Trophoblast cell (in vitro differentiated cells and primary cell): ENCODE results near the gene SNX6. TPM values are rescaled to one million over a fixed set of nuclear protein-coding genes. Genes with fewer than 3 reads are reported as not detected.

Experiments
- DNase-seq, 2 donors: peaks; one replicate each; pipeline ENCODE4 v3.0.0-alpha.2; 2016
- H2AFZ ChIP-seq: 2 replicates; pipeline ENCODE4 v1.6.1; 2013; ENCODE audit warnings: low read length, moderate library complexity, mild to moderate bottlenecking; ENCODE audit not compliant: insufficient read depth, poor library complexity
- H2AK5ac ChIP-seq: 2 replicates; pipeline ENCODE4 v1.6.1; 2013; ENCODE audit warnings: mild to moderate bottlenecking, low read length
- H2BK120ac ChIP-seq: 2 replicates; pipeline ENCODE4 v1.6.1; 2013; ENCODE audit warnings: low read length, mild to moderate bottlenecking, moderate library complexity; ENCODE audit not compliant: insufficient read depth, poor library complexity
- H2BK12ac ChIP-seq: 2 replicates; pipeline ENCODE4 v1.6.1; 2013; ENCODE audit warnings: mild to moderate bottlenecking, low read length, moderate library complexity
- H2BK5ac ChIP-seq: 2 replicates; pipeline ENCODE4 v1.6.1; 2013; ENCODE audit warnings: low read length, low read depth, moderate library complexity, mild to moderate bottlenecking; ENCODE audit not compliant: poor library complexity
- H3K14ac ChIP-seq: 2 replicates; pipeline ENCODE4 v1.6.1; 2013; ENCODE audit warnings: mild to moderate bottlenecking, low read length
- H3K18ac ChIP-seq: 2 replicates; pipeline ENCODE4 v1.6.1; 2013; ENCODE audit warnings: mild to moderate bottlenecking, low read length
- H3K23ac ChIP-seq: 2 replicates; pipeline ENCODE4 v1.6.1; 2013; ENCODE audit warnings: low read length
- H3K27ac ChIP-seq: 2 replicates; pipeline ENCODE4 v1.5.1; 2013; ENCODE audit warnings: low read depth, mild to moderate bottlenecking, inconsistent platforms, low read length, moderate library complexity
- H3K27me3 ChIP-seq: 2 replicates; pipeline ENCODE4 v1.6.1; 2013; ENCODE audit warnings: inconsistent platforms, mild to moderate bottlenecking, low read length, moderate library complexity; ENCODE audit not compliant: insufficient read depth
- H3K36me3 ChIP-seq, 2 experiments: 1 replicate in 1 of 2; 2 replicates in 1 of 2; pipeline ENCODE4 v1.6.1; 2013; ENCODE audit warnings: low read length in 2 of 2, mild to moderate bottlenecking in 2 of 2, moderate library complexity in 1 of 2; ENCODE audit not compliant: insufficient read depth in 2 of 2, control insufficient read depth in 1 of 2
- H3K4ac ChIP-seq: 2 replicates; pipeline ENCODE4 v1.6.1; 2013; ENCODE audit warnings: low read depth, mild to moderate bottlenecking, low read length, moderate library complexity
- H3K4me1 ChIP-seq, 2 experiments: 1 replicate in 1 of 2; 2 replicates in 1 of 2; pipeline ENCODE4 v1.6.1; 2013; ENCODE audit warnings: low read length in 2 of 2, mild to moderate bottlenecking in 2 of 2, moderate library complexity in 1 of 2; ENCODE audit not compliant: insufficient read depth in 2 of 2, control insufficient read depth in 1 of 2
- H3K4me2 ChIP-seq: 2 replicates; pipeline ENCODE4 v1.6.1; 2013; ENCODE audit warnings: inconsistent platforms, mild to moderate bottlenecking, low read length, moderate library complexity
- H3K4me3 ChIP-seq: 2 replicates; pipeline ENCODE4 v1.5.1; 2013; ENCODE audit warnings: mild to moderate bottlenecking, low read depth, low read length, inconsistent platforms
- H3K79me1 ChIP-seq: one replicate; pipeline ENCODE4 v1.6.1; 2013; ENCODE audit warnings: low read length
- H3K79me2 ChIP-seq: 2 replicates; pipeline ENCODE4 v1.6.1; 2013; ENCODE audit warnings: low read length, mild to moderate bottlenecking; ENCODE audit not compliant: control insufficient read depth, insufficient read depth, poor library complexity
- H3K9ac ChIP-seq: 2 replicates; pipeline ENCODE4 v1.6.1; 2013; ENCODE audit warnings: mild to moderate bottlenecking, low read length
- H3K9me3 ChIP-seq: 2 replicates; pipeline ENCODE4 v1.6.1; 2013; ENCODE audit warnings: low read depth, mild to moderate bottlenecking, control low read depth, inconsistent platforms, low read length; ENCODE audit not compliant: insufficient read depth
- H4K12ac ChIP-seq: 2 replicates; pipeline ENCODE4 v1.6.1; 2013; ENCODE audit warnings: low read depth, mild to moderate bottlenecking, low read length, moderate library complexity
- H4K8ac ChIP-seq: 2 replicates; pipeline ENCODE4 v1.6.1; 2013; ENCODE audit warnings: low read depth, mild to moderate bottlenecking, low read length, moderate library complexity
- H4K91ac ChIP-seq: one replicate; pipeline ENCODE4 v1.6.1; 2013; ENCODE audit warnings: low read depth, mild to moderate bottlenecking, low read length, moderate library complexity
- WGBS: extraction: QIAGEN DNeasy Blood & Tissue Kit; methylation state at CpG from one replicate; pipeline ENCODE4 v1.1.7; 2013; ENCODE audit warnings: missing lambda C conversion rate; ENCODE audit not compliant: insufficient read length, insufficient coverage; ENCODE audit errors: extremely low coverage; 5-methylcytosine and 5-hydroxymethylcytosine counted together
- polyA plus RNA-seq: library from polyadenylated mRNA; stranded (reverse); fragments of 200-250 nt; gene quantifications from 2 replicates; pipeline ENCODE4 v1.2.3, GENCODE V29; 2013

The SNX6 gene
- polyA plus RNA-seq: 69.9 and 73.3 TPM in 2 replicates

DNA sequence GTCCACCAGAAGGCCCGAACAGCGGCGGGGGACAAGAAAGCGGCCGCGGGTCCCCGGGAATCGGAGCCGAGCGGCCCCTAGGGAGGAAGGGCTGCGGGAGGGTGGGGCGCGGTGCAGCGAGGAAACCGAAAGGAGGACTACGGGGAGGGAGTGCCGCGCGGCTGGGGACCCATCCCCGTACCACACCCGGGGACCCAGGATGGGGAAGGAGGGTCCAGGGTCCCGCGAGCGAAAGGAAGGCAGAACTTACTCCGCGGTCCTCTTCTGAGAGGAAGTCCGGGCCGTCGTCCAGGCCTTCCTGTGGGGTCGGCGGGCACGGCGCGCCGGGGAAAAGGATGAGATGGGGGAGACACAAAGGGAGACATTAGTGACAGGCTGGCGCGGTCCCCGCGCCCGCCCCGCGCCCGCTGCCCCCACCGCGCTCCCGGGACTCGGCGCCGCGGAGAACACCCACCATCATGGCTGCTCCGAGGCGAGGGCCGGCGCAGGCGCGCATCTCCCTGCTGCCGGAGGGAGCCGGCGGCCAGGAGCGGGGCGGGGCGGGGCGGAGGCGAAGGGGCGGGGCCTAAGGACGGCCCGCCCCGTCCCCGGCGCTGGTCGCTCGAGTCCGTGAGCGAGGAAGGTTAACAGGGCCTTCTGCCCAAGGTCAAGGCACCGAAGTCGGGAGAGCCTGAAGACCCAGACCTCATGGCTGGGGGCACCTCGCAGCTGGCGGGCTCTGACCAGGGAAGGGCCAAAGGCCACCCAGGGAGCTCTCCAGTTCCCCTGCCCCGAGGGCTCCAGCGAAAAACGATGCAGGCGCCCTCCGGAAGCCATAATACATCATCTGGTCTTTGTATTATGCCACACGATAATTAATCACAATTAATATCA lies at the start of gene SNX6:
SNX6 (minus strand) TSS at position 492 of the 873 bp plus-strand sequence; CDS start at position 460, 32 bp downstream.
- Histone ChIP-seq H2BK5ac (peak within 1 kb of the TSS; percentile 62), H3K4ac (peak within 1 kb of the TSS; percentile 81), H3K36me3 (no peaks in the 10 kb centered on the region), H3K27ac (peak within 1 kb of the TSS; percentile 20), H2BK120ac (peak within 1 kb of the TSS; percentile 85), H4K8ac (peak within 1 kb of the TSS; percentile 95), H3K23ac (no peak within 1 kb of the TSS), H3K79me1 (peaks cover 6% of the 10 kb centered on the region), H3K27me3 (no peaks in the 10 kb centered on the region), H3K4me1 (peaks cover 0 to 3% of the 10 kb centered on the region in 2 experiments), H3K18ac (peak within 1 kb of the TSS; percentile 91), H4K91ac (peak within 1 kb of the TSS; percentile 69), H2BK12ac (no peak within 1 kb of the TSS), H4K12ac (peak within 1 kb of the TSS; percentile 86), H2AFZ (peak within 1 kb of the TSS; percentile 87), H3K14ac (peak within 1 kb of the TSS; percentile 95), H2AK5ac (peak within 1 kb of the TSS; percentile 60), H3K79me2 (peaks cover 6% of the 10 kb centered on the region), H3K4me3 (peak within 1 kb of the TSS; percentile 97), H3K9me3 (no peaks in the 10 kb centered on the region), H3K9ac (peak within 1 kb of the TSS; percentile 93), H3K4me2 (peak within 1 kb of the TSS; percentile 96)
- no CpG with 5 or more reads among the region's 84 CpGs for WGBS
- DNase-seq: peak; percentile 67 to 86

DNA sequence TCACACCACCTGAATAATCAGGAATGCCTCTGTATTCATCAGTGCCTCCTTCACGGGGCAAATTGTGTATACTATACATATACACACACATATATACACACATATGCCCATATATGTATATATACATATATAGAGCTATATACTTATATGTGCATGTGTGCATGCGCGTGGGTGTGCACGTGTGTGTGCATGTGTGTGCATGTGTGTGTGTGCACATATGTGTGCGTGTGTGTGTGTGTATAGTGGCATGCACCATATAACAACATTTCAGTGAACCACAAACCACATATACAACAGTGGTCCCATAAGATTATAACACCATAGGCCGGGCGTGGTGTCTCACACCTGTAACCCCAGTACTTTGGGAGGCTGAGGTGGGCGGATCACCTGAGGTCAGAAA lies 48.8 kb upstream of the SNX6 start:
- Histone ChIP-seq H2AFZ (no peak overlapping the region), H3K14ac (no peak overlapping the region), H4K12ac (no peak overlapping the region), H3K9me3 (no peaks in the 10 kb centered on the region), H3K79me1 (no peaks in the 10 kb centered on the region), H3K79me2 (no peaks in the 10 kb centered on the region), H3K4ac (no peak overlapping the region), H2BK5ac (no peak overlapping the region), H3K4me2 (no peak overlapping the region), H2AK5ac (no peak overlapping the region), H3K18ac (no peak overlapping the region), H3K36me3 (no peaks in the 10 kb centered on the region), H3K4me1 (peaks cover 0 to 3% of the 10 kb centered on the region in 2 experiments), H3K4me3 (no peak overlapping the region), H3K23ac (no peak overlapping the region), H2BK120ac (no peak overlapping the region), H2BK12ac (no peak overlapping the region), H3K27ac (no peak overlapping the region), H3K27me3 (no peaks in the 10 kb centered on the region), H4K91ac (no peak overlapping the region), H4K8ac (no peak overlapping the region), H3K9ac (no peak overlapping the region)
- WGBS: no CpG with 5 or more reads among the region's 8 CpGs
- DNase-seq: no peak

DNA sequence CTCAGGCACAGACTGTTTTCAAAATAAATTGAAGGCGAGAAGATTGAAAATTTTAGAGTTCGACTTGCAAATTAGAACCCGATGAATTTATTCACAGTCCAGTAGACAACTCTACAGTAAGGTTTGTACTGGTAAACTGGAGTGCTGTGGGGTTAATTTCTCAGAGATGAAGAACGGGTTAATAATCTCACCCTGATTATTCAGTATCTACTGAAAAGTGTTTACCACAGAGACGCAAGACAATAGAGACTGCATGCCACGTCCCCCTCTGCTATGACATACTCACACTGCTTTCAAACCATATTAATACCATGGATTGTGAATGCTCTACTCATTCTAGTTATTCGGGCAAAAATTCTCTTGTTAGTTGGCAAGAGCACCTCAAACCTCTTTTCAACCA lies 48.4 kb upstream of the SNX6 start:
- Histone ChIP-seq H3K79me1 (no peaks in the 10 kb centered on the region), H4K8ac (no peak overlapping the region), H3K4ac (no peak overlapping the region), H3K79me2 (no peaks in the 10 kb centered on the region), H2AK5ac (no peak overlapping the region), H4K91ac (no peak overlapping the region), H3K9me3 (no peaks in the 10 kb centered on the region), H3K9ac (no peak overlapping the region), H3K4me3 (no peak overlapping the region), H3K4me1 (peaks cover 0 to 3% of the 10 kb centered on the region in 2 experiments), H2BK5ac (no peak overlapping the region), H3K14ac (no peak overlapping the region), H2BK12ac (no peak overlapping the region), H2BK120ac (no peak overlapping the region), H3K36me3 (no peaks in the 10 kb centered on the region), H3K27ac (no peak overlapping the region), H4K12ac (no peak overlapping the region), H3K4me2 (no peak overlapping the region), H2AFZ (no peak overlapping the region), H3K23ac (no peak overlapping the region), H3K18ac (no peak overlapping the region), H3K27me3 (no peaks in the 10 kb centered on the region)
- WGBS: no CpG with 5 or more reads among the region's 7 CpGs
- no peak for DNase-seq

DNA sequence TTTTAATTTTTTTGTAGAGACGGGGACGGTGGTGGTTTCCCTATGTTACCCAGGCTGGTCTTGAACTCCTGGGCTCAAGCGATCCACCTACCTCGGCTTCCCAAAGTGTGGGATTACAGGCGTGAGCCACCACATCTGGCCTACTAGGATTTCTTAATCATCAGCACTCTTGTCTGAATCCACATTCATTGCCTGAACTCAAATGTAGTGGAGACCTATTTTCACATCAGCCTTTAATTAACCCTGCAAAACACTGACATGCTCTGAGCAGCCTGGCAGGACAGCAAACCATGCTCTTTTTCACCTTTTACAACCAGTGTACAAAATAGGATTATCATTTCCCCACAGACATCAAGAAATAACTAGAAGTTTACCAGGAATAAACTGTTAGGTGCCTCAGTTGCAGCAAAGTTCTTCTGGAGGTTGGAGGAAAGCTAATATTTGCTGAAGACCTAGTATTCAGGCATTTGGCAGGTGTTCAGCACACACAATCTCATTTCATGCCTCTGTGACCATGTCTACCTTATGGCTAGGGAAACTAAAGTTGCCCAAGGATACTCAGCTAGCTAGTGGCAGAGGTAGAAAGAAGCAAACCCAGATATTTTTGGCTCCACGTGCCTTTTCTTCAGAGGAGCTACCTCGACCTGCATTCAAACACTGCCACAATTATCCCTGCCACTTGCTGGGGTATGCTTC lies 46.7 kb upstream of the SNX6 start:
- H3K4ac ChIP-seq: no peak overlapping the region
- H3K18ac ChIP-seq: no peak overlapping the region
- no peaks in the 10 kb centered on the region for H3K27me3 ChIP-seq
- no peak overlapping the region for H3K4me2 ChIP-seq
- no peak overlapping the region for H3K27ac ChIP-seq
- no peak overlapping the region for H3K4me3 ChIP-seq
- no peak overlapping the region for H2AFZ ChIP-seq
- H3K14ac ChIP-seq: no peak overlapping the region
- H2BK120ac ChIP-seq: no peak overlapping the region
- H2BK5ac ChIP-seq: no peak overlapping the region
- no peak overlapping the region for H3K23ac ChIP-seq
- no peak for DNase-seq
- no peak overlapping the region for H2AK5ac ChIP-seq
- H3K36me3 ChIP-seq: no peaks in the 10 kb centered on the region
- no peaks in the 10 kb centered on the region for H3K9me3 ChIP-seq
- no peak overlapping the region for H4K8ac ChIP-seq
- no peak overlapping the region for H2BK12ac ChIP-seq
- H4K91ac ChIP-seq: no peak overlapping the region
- no peak overlapping the region for H4K12ac ChIP-seq
- no peaks in the 10 kb centered on the region for H3K79me2 ChIP-seq
- no peak overlapping the region for H3K9ac ChIP-seq
- no peaks in the 10 kb centered on the region for H3K4me1 ChIP-seq
- H3K79me1 ChIP-seq: no peaks in the 10 kb centered on the region
- no CpG with 5 or more reads among the region's 7 CpGs for WGBS
